ENCODE measurements around the gene MFSD6. TPM values are rescaled to one million over a fixed set of nuclear protein-coding genes. Genes with fewer than 3 reads are reported as not detected.
A peak's percentile ranks its signal among the peaks of the same experiment; 100 is the strongest.
"Not testable (repeated sequence)": the region's sequence is repeated elsewhere in the genome, so short reads cannot be mapped to it uniquely, and the experiment has no call there.

MFSD6 gene
- 10 to 100 TPM; 36.7 to 50.5 (median 48.0) TPM for total RNA-seq
- total RNA-seq (2013): 36.8 TPM

DNA sequence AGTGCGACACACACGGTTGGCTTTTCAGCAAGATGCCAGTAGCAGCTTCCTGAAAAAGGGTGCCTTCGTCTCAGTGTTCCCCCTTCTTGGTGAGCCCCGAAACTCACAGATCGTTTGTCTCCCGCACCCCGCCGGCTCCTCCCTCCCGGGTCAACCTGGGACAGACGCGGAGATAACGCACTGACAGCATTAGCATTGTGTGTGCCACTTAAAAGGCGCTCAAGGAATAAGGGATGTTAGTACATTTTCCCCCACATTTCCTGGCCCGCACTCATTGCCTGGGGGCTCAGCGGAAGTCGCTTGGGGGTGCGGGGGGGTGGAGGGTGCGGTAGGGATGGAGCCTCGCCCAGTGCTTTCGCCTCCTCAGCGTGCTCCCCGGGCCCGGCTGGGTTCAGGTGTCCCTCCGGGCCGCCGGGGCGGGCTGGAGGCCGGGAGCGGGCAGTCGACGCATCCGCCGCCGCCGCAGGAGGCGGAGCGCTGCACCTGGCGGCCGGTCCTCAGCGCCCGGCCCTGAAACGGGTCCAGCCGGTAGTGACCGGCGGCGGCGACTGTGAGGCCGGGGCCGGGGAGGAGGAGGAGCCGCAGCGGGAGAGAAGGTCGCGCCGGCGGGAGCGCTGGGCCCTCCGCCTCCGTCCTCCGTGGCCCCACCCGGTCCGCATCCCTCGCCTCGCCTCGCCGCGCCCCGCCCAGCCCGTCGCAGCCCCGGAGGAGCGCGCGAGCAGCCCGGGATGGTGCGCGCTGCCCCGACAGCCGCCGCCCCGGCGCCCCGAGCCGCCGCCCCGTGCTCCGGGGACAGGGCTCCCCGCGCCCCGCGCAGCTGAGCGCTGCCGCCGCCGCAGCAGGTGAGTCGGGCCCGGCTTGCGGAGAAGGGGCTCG lies at the start of gene MFSD6:
Gene MFSD6, plus strand, starts transcription at position 694 of the 876 bp plus-strand sequence. CDS start 27,675 bp downstream, outside the sequence.
- peak within 1 kb of the TSS; percentile 97 for H3K27ac ChIP-seq (ENCODE audit: low read length)
- H3K27me3 ChIP-seq (ENCODE audit: control insufficient read depth, insufficient read depth, low read length): no peaks in the 10 kb centered on the region
- no peaks in the 10 kb centered on the region for H3K9me3 Mint-ChIP-seq
- no peaks in the 10 kb centered on the region for H3K9me3 ChIP-seq (ENCODE audit: control insufficient read depth, insufficient read depth, low read length)
- H3K4me1 ChIP-seq (ENCODE audit: control insufficient read depth, insufficient read depth, low read length): peaks cover 16% of the 10 kb centered on the region
- DNase-seq: peak; percentile 42 to 69
- ATAC-seq: peak; percentile 50 to 62 (median 54)
- no peaks in the 10 kb centered on the region for H3K36me3 ChIP-seq (ENCODE audit: control insufficient read depth, insufficient read depth, low read length)
- no peaks in the 10 kb centered on the region for H3K27me3 Mint-ChIP-seq (ENCODE audit: low read depth in 2 of 2)
- H3K27ac Mint-ChIP-seq: peak within 1 kb of the TSS in 1 of 2 donors; percentile 83
- H3K4me3 ChIP-seq (ENCODE audit: low read length): peak within 1 kb of the TSS; percentile 92
- TF ChIP-seq, protein P1, sequence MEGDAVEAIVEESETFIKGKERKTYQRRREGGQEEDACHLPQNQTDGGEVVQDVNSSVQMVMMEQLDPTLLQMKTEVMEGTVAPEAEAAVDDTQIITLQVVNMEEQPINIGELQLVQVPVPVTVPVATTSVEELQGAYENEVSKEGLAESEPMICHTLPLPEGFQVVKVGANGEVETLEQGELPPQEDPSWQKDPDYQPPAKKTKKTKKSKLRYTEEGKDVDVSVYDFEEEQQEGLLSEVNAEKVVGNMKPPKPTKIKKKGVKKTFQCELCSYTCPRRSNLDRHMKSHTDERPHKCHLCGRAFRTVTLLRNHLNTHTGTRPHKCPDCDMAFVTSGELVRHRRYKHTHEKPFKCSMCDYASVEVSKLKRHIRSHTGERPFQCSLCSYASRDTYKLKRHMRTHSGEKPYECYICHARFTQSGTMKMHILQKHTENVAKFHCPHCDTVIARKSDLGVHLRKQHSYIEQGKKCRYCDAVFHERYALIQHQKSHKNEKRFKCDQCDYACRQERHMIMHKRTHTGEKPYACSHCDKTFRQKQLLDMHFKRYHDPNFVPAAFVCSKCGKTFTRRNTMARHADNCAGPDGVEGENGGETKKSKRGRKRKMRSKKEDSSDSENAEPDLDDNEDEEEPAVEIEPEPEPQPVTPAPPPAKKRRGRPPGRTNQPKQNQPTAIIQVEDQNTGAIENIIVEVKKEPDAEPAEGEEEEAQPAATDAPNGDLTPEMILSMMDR (IDR thresholded peaks at IDR 0.05): no peak
- intact Hi-C loops (cut with micrococcal nuclease): loop anchor here (2.0 to 10.0 kb wide), 3 partner anchors 127 to 623 kb away; partner anchors contain the start of genes NAB1, NEMP2, ORMDL1 and PMS1
- H3K36me3 Mint-ChIP-seq: no peaks in the 10 kb centered on the region
- peaks cover 19 to 23% of the 10 kb centered on the region in 2 donors for H3K4me1 Mint-ChIP-seq
- peak within 1 kb of the TSS; percentile 90 for H3K4me3 Mint-ChIP-seq
- WGBS (ENCODE audit: insufficient coverage): under 1% methylated on average over 98 of the region's 98 CpGs

DNA sequence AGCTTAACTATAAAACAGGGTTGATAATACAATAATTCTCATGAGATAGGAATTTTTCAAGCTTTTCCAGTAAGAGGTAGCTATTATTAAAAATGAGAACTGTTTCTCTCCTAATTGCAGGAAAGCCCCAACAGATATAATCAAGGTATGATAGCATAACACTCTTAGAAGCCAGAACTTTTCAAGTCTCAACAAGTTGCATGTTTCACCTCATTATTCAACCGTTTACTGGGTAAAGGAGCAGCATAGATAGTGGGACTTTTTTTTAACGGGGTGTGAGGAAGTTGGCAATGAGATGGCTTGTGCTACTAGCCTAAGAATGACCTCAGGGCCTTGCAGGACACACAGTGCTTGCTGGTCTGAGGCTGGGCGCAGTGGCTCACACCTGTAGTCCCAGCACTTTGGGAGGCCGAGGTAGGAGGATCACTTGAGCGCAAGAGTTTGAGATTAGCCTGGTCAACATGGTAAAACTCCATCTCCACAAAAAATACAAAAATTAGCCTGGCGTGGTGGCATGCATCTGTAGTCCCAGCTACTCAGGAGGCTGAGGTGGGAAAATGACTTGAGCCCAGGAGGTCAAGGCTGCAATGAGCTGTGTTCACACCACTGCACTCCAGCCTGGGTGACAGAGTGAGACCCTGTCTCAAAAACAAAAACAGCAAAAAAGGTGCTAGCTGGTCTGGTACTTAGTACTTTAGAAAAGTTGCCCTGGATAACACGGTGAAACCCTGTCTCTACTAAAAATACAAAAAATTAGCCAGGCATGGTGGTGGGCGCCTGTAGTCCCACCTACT lies 49.3 kb upstream of the MFSD6 start:
- H3K27me3 Mint-ChIP-seq (ENCODE audit: low read depth in 2 of 2); H3K36me3 ChIP-seq (ENCODE audit: control insufficient read depth, insufficient read depth, low read length); ATAC-seq; H3K27me3 ChIP-seq (ENCODE audit: control insufficient read depth, insufficient read depth, low read length); intact Hi-C loops (cut with micrococcal nuclease); H3K36me3 Mint-ChIP-seq; H3K9me3 ChIP-seq (ENCODE audit: control insufficient read depth, insufficient read depth, low read length); H3K4me3 ChIP-seq (ENCODE audit: low read length); H3K27ac ChIP-seq (ENCODE audit: low read length); DNase-seq; H3K4me1 ChIP-seq (ENCODE audit: control insufficient read depth, insufficient read depth, low read length); H3K9me3 Mint-ChIP-seq: not testable (repeated sequence)
- Mint-ChIP-seq H3K4me1 (peaks cover 28 to 32% of the 10 kb centered on the region in 2 donors), H3K27ac (peak overlapping the region; percentile 95 to 99), H3K4me3 (peak overlapping the region; percentile 98)
- 90% methylated on average over 8 of the region's 8 CpGs for WGBS (ENCODE audit: insufficient coverage)

DNA sequence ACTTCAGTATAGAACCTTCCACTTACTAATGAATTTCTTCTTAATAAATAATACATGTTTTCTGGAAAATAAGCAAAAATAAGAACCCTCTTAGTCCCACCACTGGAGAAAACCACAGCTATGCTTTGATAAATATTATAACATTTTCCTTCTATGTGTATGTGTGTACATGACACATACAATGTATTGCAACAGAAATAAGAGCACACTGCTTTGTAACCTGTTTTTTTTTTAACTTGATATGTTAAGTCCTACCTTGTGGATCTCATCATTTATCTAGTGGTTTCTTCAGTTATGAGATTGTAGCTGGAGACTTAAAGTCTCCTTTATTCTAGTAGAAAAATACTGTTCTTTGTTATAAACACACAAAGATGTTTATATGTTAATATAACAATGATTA lies 47.6 kb upstream of the MFSD6 start:
- Mint-ChIP-seq H3K4me3 (peak overlapping the region; percentile 98), H3K4me1 (peaks cover 24 to 28% of the 10 kb centered on the region in 2 donors), H3K27me3 (ENCODE audit: low read depth in 2 of 2) (no peaks in the 10 kb centered on the region), H3K27ac (peak overlapping the region; percentile 95 to 99), H3K9me3 (no peaks in the 10 kb centered on the region), H3K36me3 (no peaks in the 10 kb centered on the region)
- Histone ChIP-seq H3K4me1 (ENCODE audit: control insufficient read depth, insufficient read depth, low read length) (peaks cover 6% of the 10 kb centered on the region), H3K27me3 (ENCODE audit: control insufficient read depth, insufficient read depth, low read length) (no peaks in the 10 kb centered on the region), H3K4me3 (ENCODE audit: low read length) (peak overlapping the region; percentile 42), H3K36me3 (ENCODE audit: control insufficient read depth, insufficient read depth, low read length) (no peaks in the 10 kb centered on the region), H3K9me3 (ENCODE audit: control insufficient read depth, insufficient read depth, low read length) (no peaks in the 10 kb centered on the region), H3K27ac (ENCODE audit: low read length) (peak overlapping the region; percentile 65)
- intact Hi-C loops (cut with micrococcal nuclease): loop anchor here (2.0 kb wide), 1 partner anchor 16 kb away; no protein-coding TSS in a partner anchor
- DNase-seq: no peak
- no peak for ATAC-seq
- TF ChIP-seq, protein P1 (IDR thresholded peaks at IDR 0.05): no peak

DNA sequence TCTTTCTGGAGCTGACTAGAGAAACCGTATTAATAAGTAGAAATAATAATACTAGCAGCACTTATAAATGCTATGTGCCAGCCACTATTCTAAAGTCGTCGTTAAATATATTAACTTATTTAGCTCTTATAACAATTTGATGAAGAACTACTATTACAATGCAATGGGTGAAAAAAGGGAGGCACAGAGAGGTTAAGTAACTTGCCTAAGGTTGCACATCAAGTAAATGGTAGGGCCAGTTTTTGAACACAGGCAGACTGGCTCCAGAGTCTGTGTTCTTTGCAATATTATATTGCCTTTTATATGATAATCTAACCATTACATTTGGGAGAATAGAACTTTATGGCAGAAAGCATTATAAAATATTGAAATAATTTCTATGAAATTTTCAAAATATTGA lies 47.2 kb upstream of the MFSD6 start:
- peak overlapping the region; percentile 98 for H3K4me3 Mint-ChIP-seq
- Histone ChIP-seq H3K9me3 (ENCODE audit: control insufficient read depth, insufficient read depth, low read length) (no peaks in the 10 kb centered on the region), H3K27ac (ENCODE audit: low read length) (no peak overlapping the region), H3K27me3 (ENCODE audit: control insufficient read depth, insufficient read depth, low read length) (no peaks in the 10 kb centered on the region), H3K4me1 (ENCODE audit: control insufficient read depth, insufficient read depth, low read length) (peaks cover 6% of the 10 kb centered on the region), H3K4me3 (ENCODE audit: low read length) (no peak overlapping the region), H3K36me3 (ENCODE audit: control insufficient read depth, insufficient read depth, low read length) (no peaks in the 10 kb centered on the region)
- no CpG with 5 or more reads among the region's 3 CpGs for WGBS (ENCODE audit: insufficient coverage)
- no peaks in the 10 kb centered on the region for H3K27me3 Mint-ChIP-seq (ENCODE audit: low read depth in 2 of 2)
- intact Hi-C loops (cut with micrococcal nuclease): loop anchor here (2.0 kb wide), 1 partner anchor 16 kb away; no protein-coding TSS in a partner anchor
- H3K27ac Mint-ChIP-seq: peak overlapping the region; percentile 95 to 99
- no peaks in the 10 kb centered on the region for H3K9me3 Mint-ChIP-seq
- no peak for DNase-seq
- H3K36me3 Mint-ChIP-seq: no peaks in the 10 kb centered on the region
- TF ChIP-seq, protein P1 (IDR thresholded peaks at IDR 0.05): no peak
- ATAC-seq: no peak
- peaks cover 24 to 28% of the 10 kb centered on the region in 2 donors for H3K4me1 Mint-ChIP-seq

All from natural killer cell (primary cell).